Brain microvascular endothelial cell (primary cell): ENCODE data around the gene IRAK4.

Source experiments
- DNase-seq: peaks from one replicate; pipeline ENCODE4 v3.0.0-alpha.2; 2020
- H3K27ac ChIP-seq: fragments of 250-450 bp; sonication (Bioruptor Pico); 2 replicates; pipeline ENCODE4 v1.5.1; 2020; ENCODE audit warnings: mild to moderate bottlenecking, moderate library complexity
- H3K27me3 ChIP-seq: fragments of 250-450 bp; sonication (Bioruptor Pico); replicated peaks from 2 replicates; pipeline ENCODE4 v1.5.1; 2020; ENCODE audit warnings: mild to moderate bottlenecking
- H3K36me3 ChIP-seq: fragments of 250-450 bp; sonication (Bioruptor Pico); replicated peaks from 2 replicates; pipeline ENCODE4 v1.5.1; 2020; ENCODE audit warnings: mild to moderate bottlenecking
- H3K4me3 ChIP-seq: 2 replicates; pipeline ENCODE4 v1.5.1; 2011; ENCODE audit warnings: low read depth, mild to moderate bottlenecking, control low read depth, low read length, moderate library complexity
- in situ Hi-C: cut with HindIII; loops from 2 replicates; pipeline ENCODE4 v1.10.0; 2017; ENCODE audit warnings: low sequenced_read_pairs, low pct_ligation_motif_present
- TF ChIP-seq, protein P1 (sequence below): IDR thresholded peaks from 2 replicates; pipeline ENCODE4 v1.5.1; 2011; ENCODE audit warnings: low read depth, mild to moderate bottlenecking, moderate library complexity, low read length, control low read depth, inconsistent platforms; ENCODE audit errors: missing control alignments

The IRAK4 gene

DNA sequence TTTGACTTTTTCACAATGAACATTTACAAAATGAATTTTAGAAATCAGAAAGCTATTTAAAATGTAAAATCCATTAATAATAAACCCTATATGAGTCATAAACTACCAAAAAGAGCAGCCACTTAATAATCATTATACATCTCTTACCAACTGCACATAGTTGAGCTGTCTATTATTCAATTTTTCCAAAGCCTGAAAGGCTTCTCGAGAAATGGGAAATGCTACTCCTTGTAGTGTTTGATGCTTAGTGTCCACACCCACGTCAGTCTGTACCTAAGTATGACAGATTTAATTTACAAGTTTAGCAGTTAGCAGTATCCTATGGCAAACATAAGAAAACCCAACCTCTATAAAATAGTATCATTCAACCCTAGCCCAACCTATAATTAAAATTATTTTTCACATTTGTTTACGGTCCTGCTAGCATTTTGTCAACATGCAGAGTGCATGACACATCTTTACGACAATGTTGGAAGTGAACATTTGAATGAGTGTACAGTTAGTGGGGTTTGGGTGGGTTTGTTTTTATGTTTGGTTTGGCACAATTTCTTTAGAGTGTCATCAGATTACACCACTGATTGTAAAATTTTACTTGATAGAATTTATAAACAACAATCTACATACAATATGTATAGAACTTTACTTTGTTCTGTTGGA is 38.9 kb downstream of the IRAK4 start:
- no peak for DNase-seq
- H3K36me3 ChIP-seq = peaks cover 44% of the 10 kb centered on the region
- no peaks in the 10 kb centered on the region for H3K27me3 ChIP-seq
- no peak overlapping the region for H3K4me3 ChIP-seq
- H3K27ac ChIP-seq = no peak overlapping the region
- in situ Hi-C loops = no loop called here
- TF ChIP-seq, protein P1, sequence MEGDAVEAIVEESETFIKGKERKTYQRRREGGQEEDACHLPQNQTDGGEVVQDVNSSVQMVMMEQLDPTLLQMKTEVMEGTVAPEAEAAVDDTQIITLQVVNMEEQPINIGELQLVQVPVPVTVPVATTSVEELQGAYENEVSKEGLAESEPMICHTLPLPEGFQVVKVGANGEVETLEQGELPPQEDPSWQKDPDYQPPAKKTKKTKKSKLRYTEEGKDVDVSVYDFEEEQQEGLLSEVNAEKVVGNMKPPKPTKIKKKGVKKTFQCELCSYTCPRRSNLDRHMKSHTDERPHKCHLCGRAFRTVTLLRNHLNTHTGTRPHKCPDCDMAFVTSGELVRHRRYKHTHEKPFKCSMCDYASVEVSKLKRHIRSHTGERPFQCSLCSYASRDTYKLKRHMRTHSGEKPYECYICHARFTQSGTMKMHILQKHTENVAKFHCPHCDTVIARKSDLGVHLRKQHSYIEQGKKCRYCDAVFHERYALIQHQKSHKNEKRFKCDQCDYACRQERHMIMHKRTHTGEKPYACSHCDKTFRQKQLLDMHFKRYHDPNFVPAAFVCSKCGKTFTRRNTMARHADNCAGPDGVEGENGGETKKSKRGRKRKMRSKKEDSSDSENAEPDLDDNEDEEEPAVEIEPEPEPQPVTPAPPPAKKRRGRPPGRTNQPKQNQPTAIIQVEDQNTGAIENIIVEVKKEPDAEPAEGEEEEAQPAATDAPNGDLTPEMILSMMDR = no peak

DNA sequence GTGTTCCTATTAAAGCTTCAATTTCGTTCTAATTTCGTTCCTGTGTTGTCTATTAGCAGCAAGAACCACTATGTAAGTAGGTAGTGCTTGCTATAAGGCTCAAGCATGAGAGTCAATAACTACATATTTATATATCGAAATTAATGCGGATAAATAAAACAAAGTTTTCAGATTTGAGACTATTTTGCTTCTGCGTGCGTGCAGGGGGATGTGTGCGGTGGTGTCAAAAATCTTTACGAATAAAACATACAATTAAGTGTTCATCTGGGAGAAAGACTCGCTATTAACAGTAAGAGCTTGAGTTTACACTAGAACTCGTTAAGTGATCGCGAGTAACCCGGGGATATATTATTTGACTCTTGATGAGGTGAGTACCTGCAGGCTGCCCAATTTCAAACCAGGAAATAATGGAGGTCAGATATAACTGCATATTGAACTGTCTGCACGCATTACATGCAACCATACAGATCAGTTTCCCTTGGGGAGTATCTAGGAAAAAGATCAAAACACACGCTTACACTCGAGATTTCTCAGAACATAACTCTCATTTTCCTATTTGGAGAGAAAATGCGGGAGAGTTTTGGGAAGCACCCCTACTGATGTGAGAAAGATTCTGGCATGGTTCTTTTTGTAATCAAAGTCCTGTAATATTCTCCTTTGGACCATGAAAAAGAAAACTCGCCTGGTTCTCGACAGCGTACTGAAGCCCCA is 46.6 kb downstream of the IRAK4 start:
- DNase-seq = no peak
- peak overlapping the region; percentile 89 for H3K4me3 ChIP-seq
- peaks cover 15% of the 10 kb centered on the region for H3K36me3 ChIP-seq
- TF ChIP-seq, protein P1 = no peak
- peak overlapping the region; percentile 95 for H3K27ac ChIP-seq
- no peaks in the 10 kb centered on the region for H3K27me3 ChIP-seq
- in situ Hi-C loops = no loop called here

DNA sequence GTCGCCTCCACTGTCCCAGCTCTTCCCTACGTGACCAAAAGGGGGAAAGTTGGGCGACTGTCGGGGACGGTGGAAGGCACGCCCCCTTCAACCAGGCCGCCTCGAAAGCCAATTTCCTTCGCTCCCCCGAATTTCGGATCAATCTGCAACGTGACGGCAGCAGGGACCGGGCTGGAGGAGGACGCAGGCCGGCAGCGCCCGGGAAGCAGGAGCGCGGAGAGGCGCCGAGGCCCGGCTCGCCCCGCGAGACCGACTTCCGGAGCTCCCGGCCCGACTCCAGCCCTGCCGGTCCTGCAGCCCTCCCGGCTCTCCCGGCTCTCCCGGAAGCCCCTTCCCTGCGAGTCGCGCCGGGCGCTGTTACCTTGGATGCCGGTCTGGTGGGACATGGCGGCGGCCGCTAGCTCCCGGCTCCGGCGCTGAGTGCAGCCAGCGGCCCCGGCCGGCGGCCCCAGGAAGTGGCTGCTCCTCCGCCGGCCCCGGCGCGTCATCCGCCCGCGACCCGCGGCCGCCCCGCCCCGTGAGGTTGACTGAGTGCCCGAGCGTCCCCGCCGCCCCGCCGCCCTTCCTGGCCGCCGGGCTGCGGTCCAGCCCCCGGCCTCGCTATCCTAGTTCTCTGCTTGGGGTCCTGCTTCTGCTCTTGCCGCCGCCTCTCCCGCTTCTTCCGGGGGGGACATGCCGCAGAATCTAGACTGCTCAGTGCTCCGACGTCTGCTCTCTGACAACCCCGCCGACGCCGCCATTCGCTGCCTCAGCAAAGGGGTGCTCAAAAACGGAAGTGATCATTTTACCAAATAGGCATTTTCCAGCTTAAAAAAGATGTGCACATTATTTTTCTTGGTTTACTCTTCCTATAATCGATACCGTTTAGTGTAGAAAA is 47.3 kb downstream of the IRAK4 start, which contains the start of gene TWF1:
Gene TWF1 (minus strand): TSS at position 458 of the 877 bp plus-strand sequence. CDS start 72 bp downstream, at position 386.
- peaks cover 7% of the 10 kb centered on the region for H3K36me3 ChIP-seq
- peak within 1 kb of the TSS; percentile 95 for H3K27ac ChIP-seq
- in situ Hi-C loops = no loop called here
- H3K27me3 ChIP-seq = no peaks in the 10 kb centered on the region
- H3K4me3 ChIP-seq = peak within 1 kb of the TSS; percentile 89
- TF ChIP-seq, protein P1 = peak; percentile 62
- DNase-seq = peak; percentile 73

DNA sequence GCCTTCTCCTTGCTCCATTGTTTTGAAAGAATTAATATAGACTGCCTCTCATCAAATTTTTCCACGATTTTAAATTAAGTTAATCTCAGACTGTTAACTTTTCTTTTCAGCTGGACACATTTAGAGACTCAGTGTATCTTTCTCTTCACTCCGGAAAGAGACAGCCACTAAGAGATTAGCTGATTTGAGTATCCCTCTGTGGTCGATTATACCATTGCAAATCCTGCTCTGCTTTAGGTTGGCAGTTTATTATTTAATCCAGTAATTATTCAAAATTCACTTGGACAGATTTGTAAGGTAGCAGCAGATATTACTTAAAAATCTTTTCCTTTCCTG is 48.0 kb downstream of the IRAK4 start:
- peak overlapping the region; percentile 89 for H3K4me3 ChIP-seq
- peaks cover 4% of the 10 kb centered on the region for H3K36me3 ChIP-seq
- H3K27me3 ChIP-seq = no peaks in the 10 kb centered on the region
- H3K27ac ChIP-seq = peak overlapping the region; percentile 95
- TF ChIP-seq, protein P1 = no peak
- DNase-seq = no peak
- in situ Hi-C loops = no loop called here

DNA sequence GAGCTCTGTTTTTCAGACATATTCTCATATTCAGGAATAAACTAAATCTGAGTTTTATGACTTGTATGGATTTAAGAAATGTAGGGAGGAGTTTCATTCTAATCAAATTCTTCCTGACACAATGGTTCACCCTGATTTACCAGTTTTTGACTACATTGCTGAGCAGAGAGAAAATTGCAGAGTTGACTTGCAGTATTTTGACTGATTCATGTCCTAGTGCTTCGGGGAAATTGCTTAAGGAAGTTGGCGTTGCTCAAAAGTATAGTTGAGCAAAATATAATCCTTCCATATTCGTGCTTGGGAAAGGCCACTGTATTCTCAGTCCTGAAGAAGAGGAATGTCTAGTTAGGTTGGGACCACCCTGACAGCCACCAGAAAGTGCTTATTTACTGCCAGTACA is 48.6 kb downstream of the IRAK4 start:
- no peak for DNase-seq
- in situ Hi-C loops = no loop called here
- Histone ChIP-seq H3K4me3 (no peak overlapping the region), H3K36me3 (peaks cover 2% of the 10 kb centered on the region), H3K27me3 (no peaks in the 10 kb centered on the region), H3K27ac (no peak overlapping the region)
- TF ChIP-seq, protein P1 = no peak
